ENCODE data around the gene IGFBP6.

The IGFBP6 gene

GRCh38 chr12:53063708-53064612, 33.5 kb upstream of the IGFBP6 start:
- TF ChIP-seq ZNF274 (IDR thresholded peaks at IDR 0.05; ENCODE audit: low read depth, low read length), result no peak

GRCh38 chr12:53064613-53065436, 32.6 kb upstream of the IGFBP6 start:
- no peak overlapping the region for H3K4me3 ChIP-seq (ENCODE audit: low read length)
- no peak for TF ChIP-seq ZNF274 (IDR thresholded peaks at IDR 0.05; ENCODE audit: low read depth, low read length)

More at GRCh38 chr12:53063708-53064612, 33.5 kb upstream of the IGFBP6 start:
- H3K4me3 ChIP-seq (ENCODE audit: low read length), result no peak overlapping the region

DNA sequence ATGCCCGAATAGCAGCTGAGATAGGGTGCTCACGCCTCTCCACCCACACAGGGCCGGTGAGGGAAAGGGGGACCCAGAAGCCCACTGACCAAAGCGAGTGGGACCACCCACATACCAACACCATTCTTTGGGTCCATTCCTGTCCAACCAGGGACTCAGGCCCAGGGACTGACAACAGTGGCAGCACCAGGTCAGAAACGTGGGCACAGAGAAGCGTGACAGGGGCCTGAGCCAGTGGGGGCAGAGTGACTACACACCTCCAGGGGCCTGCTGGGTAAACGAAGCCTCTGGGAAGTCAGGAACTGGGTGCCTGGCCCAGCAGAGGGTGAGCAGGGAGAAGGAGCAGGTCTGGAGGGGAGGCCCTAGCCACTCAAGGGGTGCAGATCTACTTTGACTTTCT, 32.0 kb upstream of the IGFBP6 start:
- TF ChIP-seq ZNF274 (IDR thresholded peaks at IDR 0.05; ENCODE audit: low read depth, low read length), result no peak

GRCh38 chr12:53065975-53066931, 31.2 kb upstream of the IGFBP6 start:
- no peak for TF ChIP-seq ZNF274 (IDR thresholded peaks at IDR 0.05; ENCODE audit: low read depth, low read length)
- H3K4me3 ChIP-seq (ENCODE audit: low read length), result no peak overlapping the region

More for the DNA sequence above, 32.0 kb upstream of the IGFBP6 start:
- no peak overlapping the region for H3K4me3 ChIP-seq (ENCODE audit: low read length)

GRCh38 chr12:53067074-53067992, 30.1 kb upstream of the IGFBP6 start:
- no peak for TF ChIP-seq ZNF274 (IDR thresholded peaks at IDR 0.05; ENCODE audit: low read depth, low read length)
- no peak overlapping the region for H3K4me3 ChIP-seq (ENCODE audit: low read length)

- H3K4me3 ChIP-seq (ENCODE audit: low read length), result no peak overlapping the region
- TF ChIP-seq ZNF274 (IDR thresholded peaks at IDR 0.05; ENCODE audit: low read depth, low read length), result no peak
Measured at GRCh38 chr12:53067993-53068770, 29.3 kb upstream of the IGFBP6 start.

- no peak for TF ChIP-seq ZNF274 (IDR thresholded peaks at IDR 0.05; ENCODE audit: low read depth, low read length)
- H3K4me3 ChIP-seq (ENCODE audit: low read length), result no peak overlapping the region
Measured at GRCh38 chr12:53068811-53069585, 28.5 kb upstream of the IGFBP6 start.

DNA sequence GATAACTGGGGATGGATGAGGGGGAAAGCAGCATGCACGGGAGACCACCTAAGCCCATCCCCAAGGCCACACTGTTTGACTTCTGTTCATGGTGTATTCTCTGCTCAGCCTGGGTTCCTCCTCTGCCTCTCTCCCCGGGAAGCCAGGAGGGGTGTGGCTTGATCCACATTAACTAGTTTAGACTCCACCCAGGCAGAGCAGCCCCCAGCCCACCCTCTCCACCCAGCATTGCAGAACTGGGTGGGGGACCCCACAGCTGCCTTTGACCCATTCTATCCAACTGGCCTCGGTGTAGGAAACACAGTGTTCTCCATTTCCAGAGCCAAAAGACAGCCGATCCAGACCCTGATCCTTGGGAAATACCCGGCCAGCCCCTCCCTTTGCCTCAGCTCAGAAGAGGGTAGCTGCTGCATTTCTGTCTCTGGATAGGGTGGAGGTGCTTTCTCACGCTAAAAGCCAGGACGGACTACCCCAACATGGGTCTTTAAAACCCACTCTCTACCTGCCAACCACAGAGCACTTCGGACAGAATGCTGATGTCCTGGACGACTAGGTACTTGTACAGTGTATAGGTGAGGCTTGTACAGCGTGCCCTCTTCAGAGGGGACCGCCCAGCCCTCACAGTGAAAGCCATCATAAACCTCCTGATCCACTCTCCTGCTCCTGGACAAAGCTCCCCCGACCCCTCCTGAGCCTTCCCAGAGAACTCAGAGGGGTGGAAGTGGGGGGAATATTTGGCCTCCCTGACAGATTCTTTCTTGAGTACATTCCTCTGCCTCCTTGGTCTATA, 27.7 kb upstream of the IGFBP6 start:
- H3K4me3 ChIP-seq (ENCODE audit: low read length), result no peak overlapping the region
- no peak for TF ChIP-seq ZNF274 (IDR thresholded peaks at IDR 0.05; ENCODE audit: low read depth, low read length)

- TF ChIP-seq ZNF274 (IDR thresholded peaks at IDR 0.05; ENCODE audit: low read depth, low read length), result no peak
- H3K4me3 ChIP-seq (ENCODE audit: low read length), result no peak overlapping the region
Measured at GRCh38 chr12:53070877-53071492, 26.5 kb upstream of the IGFBP6 start.
